ENCODE data around the gene LDLRAD3.

The LDLRAD3 gene

DNA sequence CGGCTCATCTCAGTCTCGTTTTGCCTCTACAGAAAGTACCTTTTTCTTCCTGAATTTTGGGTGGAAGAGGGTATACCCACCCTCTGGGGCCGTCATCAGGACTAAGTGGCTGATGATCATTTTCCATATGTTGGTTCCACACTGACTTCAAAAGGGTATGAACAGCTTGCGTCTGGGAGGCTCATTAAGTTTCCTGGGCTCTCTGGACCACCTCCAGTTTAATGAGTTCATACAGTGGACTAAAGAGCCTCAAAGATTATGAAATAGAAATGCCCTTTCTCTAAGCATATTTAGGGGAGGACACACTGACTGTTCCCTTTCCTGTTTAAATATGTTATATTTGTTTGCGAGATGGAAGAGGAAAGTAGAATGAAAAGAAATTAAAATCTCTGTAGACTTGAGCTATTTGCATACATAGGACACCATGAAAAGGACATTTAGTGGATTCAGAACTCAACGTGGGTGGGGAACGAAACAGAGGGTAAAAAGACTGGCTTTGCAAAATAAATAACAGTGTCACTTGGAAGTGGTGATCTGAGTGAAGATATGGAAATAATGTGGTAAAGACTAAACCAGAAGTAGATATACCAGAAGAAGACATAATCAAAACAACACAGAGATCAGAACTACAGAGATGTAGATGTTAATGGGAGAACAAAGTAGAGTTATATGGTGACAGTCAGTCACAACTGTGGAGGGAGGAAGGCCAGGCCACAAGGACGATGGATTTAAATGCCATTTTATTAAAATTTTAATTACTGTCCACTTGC, 18.7 kb downstream of the LDLRAD3 start:
- DNase-seq, result no peak

DNA sequence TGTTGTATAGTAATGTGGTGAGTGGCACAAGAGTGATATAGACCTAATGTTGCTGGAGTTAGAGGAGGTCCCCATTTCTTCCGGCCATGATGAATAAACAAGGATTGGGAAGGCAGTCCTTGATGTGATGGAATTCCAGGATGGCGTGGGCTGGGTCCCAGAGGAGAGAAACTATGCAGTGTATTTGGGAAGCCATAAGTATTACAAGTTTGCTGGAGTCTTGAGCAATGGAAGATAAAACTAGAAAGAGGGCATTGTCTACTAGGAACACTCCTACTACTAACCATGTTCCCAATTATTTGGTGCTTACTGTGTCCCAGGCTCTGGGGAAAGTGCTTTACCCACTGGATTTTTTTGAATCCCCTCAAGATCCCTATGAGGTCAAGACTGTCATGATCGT, 20.0 kb downstream of the LDLRAD3 start:
- no peak for DNase-seq

DNA sequence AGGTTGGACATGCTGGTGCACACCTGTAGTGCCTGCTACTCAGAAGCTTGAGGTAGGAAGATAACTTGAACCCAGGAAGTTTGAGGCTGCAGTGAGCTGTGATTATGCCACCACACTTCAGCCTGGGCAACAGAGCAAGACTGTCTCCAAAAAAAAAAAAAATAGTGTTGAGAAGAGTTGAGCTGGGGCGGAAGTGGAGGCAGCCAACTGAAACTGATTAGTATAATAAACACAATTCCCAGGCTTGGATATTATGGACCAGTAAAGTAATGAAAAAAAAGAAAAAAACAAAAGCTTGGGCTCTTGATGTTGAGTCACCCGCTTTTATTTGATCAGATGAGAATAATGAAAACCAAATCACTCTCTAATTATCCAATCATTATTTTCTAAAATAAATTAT, 21.0 kb downstream of the LDLRAD3 start:
- no peak for DNase-seq

DNA sequence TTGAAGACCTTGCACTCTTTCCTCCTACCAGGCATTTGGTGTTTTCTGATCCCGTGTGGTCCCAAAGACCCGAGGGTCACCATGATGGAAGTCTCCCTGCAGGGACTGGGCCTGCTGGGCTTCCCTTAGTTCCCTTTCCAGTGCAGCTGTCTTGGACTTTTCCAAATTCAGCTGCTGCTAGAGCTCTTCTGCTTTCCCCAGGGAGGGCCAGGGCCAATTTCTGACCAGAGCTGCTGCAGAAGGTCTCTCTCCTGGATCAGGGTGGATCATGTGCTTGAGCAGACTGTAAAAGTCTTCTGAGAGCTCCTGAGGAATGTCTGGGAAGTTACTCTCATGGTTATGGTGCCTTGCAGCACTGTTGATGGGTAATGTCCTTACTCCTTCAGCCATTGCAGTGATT, 23.2 kb downstream of the LDLRAD3 start:
- no peak for DNase-seq

DNA sequence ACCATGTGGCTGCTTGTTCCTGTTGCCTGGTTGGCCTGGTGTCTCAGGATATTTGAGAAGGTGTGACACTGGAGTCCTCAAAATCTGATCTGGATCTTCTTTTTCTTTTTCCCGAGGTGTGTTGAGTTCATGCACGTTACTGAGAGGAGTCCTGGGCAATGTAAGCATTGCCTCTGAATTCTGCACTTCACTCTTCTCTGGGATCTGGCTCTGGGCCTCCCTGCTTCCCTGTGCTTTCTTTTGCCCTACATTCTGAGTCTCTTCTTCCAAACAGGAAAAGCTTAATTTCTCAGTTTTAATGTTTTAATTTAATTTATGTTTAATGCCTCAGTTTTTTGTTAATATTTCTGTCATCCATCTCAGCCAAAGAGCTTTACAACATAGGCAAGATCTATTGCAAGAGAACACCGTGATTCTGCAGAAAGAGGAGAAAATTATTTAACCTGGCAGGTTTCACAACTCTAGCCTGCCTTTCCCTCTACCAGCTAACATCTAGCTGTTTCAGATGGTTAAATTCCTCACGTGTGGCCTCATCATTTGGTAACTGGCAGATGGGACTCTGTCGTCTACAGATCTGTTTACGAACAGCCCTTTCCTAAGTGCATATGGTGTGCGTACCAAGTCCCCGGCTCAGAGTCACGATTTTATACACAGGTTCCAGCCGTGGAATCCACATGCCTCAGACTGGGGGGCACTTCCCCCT, 24.7 kb downstream of the LDLRAD3 start:
- DNase-seq, result no peak

DNA sequence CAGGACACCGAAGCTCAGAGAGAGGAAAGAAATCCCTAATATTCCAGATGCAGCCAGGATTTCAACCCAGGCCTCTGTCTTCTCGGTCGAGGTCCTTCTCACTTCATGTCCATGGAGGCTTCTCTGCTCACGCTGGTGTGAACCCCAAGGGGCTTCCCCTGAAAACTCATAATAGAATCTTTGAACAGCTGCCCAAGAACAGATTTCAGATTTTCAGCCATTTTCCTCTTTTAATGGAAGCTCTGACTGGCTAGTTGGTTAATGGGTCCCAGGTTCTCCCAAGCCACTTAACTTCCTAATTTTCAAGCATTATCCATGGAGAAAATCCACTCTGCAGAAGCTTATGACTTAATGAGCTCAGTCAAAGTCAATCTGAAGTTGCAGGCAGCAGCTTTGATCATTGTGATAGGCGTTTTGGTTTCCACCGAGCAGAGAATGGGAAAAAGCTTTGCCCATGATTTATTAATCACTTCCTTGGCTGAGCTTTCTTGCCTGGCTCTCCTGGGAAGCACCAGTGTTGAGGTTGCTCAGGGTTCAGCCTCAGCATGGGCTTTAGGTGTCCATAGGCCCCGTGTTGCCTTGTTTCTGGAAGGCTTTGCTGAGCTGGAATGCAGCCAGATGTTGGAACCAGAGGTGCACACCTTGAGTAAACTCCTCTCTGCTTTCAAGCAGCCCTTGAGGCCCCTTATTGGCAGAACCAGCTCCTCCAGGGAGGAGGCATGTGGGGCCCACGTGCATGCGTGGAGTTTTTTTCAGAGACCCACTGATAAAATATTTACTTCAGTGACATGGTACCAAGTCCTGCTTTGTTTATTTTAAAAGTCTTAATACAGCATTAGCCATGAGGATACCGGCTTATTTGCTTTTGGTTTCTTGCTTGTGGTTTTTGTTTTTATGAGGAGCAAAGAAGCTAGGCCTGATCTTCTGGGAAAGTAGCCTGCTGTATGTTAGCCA, 25.5 kb downstream of the LDLRAD3 start:
- DNase-seq, result no peak

DNA sequence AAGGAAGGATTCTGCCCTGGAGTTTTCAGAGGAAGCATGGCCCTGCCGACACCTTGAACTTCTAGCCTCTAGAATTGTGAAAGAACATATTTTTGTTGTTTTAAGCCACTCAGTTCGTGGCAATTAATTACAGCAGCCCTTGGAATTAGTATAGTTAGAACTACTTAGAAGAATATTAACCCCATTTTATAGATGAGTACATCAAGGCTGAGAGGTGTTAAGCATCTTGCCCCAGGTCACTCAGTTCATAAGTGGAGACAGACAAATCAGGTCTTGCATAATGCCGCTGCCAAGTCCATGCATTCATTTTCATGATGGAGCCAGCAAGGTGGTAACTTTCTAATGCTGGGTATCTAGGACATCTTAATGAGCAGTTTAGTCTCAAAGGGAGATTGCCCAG, 26.6 kb downstream of the LDLRAD3 start:
- DNase-seq, result no peak

DNA sequence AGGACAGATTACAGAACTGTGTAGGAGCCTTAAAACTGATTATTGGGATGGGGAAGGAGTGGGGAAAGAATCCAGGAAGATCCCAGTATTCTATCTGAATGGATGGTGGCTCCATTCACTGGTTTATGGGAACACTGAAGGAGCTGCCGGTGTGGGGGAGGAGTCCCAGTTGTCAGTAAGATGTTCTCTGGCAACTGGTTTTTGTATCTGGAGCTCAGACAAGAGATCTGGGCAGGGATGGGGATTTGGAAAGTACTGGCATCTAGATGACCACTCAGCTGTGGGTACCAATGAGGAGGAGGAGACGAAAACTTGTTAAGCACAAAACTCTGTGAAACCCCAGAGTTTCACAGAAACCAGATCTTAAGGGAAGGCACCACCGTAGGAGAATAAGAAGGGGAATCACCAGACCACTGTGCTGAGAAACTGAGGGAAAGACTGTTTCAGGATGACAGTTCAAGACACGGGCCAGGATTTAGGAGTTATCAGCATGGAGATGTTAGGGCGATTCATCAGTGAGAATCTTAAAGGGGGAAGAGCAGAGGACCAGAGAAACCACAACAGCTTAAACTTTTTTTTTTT, 28.1 kb downstream of the LDLRAD3 start:
- DNase-seq, result no peak

DNA sequence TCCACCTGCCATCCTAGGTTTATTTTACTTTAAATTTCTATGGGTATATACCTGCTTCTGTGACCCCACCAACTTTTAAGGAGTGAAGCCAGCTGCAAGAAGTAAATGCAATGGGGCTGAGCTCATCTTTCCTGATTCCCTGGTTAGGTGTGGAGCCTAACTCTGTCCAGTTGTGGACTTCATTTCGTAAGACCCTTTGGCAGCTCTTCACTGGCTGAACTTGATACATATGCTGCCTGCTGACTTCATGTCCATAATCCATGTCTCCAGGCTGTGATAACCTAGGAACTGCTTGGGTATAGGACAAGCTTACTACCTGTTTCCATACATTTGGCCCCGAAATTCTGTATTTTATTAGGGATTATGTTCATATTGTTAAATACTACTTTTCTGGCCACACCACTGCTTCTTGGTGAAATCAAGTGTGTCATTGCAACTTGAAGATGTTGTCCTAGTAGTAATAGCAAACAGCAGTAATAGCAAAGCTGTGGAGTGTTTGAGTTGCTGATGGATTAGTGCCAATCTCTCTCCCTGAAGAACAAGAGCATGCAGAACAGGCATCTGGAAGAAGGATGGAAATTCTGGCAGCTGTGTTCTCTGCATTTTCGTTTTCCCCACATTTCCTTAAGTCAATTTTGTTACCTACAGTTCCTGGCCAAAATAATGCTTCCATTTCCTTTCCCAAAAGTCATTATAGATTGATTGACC, 31.2 kb downstream of the LDLRAD3 start:
- DNase-seq, result no peak

DNA sequence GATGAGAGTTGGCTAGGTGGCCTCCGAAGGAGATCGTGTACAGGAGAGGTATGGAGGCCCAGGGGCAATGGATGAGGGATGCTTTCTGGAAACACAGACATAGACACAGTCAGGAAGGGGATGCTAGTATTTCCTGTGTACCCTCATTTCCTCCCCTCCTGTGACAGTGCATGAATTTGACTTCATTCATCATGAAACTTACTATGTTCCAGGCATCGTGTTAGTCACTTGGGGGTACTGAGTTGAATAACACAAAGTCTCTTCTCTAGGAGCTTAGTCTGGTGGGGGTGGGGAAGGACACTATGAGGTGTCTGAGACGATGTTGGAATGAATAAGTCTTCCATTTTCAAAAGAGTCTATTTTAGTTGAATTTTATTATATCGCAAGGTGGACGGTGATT, 32.6 kb downstream of the LDLRAD3 start:
- no peak for DNase-seq

DNA sequence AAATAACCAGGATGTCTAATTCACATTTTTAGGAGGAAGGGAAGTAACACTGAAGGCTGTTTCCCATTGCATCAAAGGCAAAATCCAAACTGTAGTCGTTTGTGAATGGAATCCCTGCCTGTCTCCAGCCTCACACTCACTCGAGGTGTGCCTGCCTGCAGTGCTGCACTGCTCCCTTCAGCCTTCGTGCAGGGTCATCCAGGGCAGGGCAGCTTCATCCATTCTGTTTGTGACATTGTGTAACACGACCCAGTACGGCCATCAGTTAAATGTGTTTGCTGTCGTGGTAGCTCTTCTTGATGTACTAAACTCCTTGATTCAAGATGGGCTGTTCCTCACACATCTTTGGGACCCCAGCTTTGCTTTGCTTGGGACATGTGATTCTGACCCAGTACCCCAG, 34.3 kb downstream of the LDLRAD3 start:
- DNase-seq, result no peak

DNA sequence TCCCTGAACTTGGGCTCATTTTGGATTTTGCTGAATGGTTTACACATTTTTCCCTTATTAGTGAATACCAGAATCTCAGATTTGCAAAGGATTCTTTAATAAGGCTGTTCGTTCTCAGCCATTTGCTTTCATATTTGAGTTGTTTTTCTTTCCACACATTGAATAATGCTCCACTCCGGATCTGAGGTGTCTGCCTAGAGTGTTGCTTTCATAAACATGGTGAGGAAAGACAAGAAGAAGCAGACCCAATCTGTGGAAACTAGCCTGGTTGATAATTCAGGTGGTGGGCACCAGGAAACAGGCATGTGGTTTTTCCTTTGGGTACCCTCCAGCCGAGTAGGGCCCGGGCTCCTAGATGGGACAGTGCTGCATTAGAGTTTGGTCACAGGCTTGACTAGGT, 35.0 kb downstream of the LDLRAD3 start:
- no peak for DNase-seq

DNA sequence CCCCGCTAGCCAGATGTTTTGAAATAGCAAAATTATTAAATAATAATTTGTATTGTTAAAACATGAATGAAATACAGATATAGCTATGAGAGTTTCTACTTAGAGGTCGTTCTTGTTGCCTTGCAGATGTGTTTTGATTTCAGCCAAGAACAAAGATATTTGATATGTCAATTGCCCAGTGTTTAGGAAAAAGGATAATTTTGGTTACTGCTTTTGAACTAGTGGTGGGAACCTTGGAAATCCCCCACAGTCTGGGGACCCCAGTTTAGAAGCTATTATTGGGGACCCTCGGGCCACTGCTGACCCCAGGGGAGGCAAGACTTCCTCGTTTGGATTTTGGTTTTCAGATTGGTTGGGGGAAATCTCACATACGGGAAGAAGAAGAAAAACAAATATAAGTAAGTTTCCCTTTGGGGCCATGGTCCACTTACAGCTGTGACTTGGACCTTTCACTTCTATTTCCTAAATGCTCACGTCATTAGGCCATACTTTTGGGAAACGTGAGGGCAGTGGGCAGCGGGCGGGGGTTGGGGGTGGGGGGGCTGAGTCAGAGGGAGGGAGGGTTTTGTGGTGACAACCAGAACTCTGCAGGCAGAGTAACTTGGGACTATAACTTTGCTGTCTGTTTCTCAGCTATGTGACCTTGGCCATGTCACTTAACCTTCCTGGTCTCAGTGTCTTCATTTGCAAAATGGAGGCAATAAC, 37.0 kb downstream of the LDLRAD3 start:
- DNase-seq, result no peak

DNA sequence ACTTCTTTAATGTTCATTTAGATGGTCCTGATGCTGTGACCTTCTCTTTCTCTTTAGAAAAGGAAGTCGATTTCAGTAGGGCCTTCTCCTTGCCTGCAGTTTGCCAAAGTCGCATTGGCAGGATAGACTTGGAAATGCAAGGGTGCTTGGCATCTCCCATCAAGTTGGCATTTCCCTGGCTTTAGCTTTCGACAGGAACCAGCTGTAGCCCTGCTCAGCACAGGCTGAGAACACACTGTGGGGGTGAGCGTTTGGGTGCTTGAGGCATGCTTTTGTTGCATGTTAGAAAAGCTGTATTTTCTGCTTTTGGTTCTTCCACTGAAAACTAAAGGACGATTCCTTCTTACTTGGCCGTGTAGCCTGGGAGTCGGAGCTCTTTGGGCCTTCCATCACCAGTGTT, 37.7 kb downstream of the LDLRAD3 start:
- DNase-seq, result no peak

DNA sequence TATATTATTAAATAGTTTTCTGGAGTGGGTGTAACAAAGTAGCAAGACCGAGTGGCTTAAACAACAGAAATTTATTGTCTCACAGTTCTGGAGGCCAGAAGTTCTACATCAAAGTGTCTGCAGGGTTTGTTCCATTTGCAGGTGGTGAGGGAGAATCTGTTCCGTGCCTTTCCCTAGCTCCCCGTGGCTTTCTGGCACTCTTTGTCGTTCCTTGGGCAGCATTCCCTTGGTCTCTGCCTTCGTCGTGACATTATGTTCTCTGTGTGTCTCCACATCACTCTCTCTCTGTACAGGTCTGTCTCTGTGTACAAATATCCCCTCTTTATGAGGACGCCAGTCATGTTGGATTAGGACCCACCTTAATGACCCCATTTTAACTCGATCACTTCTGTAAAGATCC, 38.2 kb downstream of the LDLRAD3 start:
- no peak for DNase-seq

DNA sequence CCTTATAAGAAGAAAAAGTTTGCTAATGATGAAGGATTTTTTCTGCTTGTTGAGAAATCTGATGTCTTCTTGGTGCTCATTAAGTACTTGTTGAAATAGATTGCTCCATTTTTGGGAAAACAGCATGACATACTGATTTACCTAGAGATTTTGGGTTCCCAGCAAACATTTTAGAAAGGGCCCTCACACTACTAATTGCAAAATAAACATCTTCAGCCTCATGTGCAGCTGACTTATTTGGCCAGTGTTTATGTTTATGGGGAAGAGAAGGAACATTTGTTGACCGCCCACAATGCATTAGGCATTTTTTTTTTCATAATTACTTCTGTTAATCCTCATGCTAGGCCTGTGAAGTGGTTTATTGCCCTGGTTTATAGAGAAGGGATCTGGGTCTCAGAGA, 40.1 kb downstream of the LDLRAD3 start:
- no peak for DNase-seq

DNA sequence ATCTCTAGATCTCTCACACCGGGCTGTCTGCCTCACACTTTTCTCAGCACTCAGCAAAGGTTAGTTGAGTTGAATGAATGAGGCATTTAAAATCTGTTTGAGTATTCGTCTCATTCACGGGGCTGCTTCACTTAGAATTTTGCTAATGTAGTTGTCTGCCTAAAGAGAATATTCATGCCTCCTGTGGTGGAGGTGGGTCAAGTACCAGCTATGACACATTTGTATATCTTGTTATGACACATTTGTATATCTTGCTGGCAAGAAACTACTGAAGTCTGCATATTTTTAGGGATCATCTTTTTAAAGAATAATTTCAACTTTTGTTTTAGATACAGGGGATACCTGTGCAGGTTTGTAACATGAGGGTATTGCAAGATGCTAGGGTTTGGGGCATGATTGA, 43.1 kb downstream of the LDLRAD3 start:
- DNase-seq, result no peak

DNA sequence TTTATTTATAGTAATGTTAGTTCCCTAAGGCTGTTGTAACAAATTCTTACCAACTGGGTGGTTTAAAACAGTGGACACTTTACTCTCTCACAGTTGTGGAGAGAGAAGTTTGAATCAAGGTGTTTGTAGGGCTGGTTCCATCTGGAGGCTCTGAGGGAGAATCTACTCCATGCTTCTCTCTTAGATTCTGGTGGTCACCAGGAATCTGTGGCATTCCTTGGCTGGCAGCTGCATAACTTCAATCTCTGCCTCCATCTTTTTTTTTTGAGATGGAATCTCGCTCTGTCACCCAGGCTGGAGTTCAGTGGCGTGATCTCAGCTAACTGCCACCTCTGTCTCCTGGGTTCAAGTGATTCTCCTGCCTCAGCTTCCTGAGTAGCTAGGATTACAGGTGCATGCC, 46.3 kb downstream of the LDLRAD3 start:
- no peak for DNase-seq

DNA sequence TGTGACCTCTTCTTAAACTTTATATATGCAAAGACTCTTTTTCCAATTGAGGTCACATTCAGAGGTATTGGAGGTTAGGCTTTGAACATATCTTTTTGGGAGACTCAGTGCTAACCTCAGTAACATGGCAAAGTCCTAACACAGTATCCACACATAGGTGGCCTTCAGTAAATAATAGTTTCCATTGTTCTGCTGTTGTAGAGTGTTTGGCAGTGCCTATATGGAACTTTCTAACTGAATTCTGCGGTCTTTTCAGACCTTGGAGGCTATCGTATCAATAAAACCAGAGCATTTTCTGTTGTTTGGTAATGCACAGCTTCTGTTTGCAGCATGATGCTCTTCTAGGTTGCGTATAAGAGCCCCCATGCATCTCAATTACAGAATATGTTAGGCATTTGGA, 47.0 kb downstream of the LDLRAD3 start:
- no peak for DNase-seq

DNA sequence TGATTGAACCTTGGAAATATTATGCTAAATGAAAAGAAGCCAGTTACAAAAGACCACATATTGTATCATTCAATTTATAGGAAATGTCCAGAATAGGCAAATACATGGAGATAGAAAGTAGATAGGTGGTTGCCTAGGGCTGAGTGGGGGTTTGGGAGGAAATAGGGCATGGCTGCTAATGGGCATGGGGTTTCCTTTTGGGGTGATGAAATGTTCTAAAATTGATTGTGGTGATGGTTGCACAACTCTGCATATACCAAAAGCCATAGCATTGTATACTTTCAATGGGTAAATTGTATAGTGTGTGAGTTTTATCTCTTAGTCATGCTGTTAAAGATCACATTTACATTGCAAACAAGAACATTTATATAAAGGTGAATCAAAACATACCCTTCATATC, 48.7 kb downstream of the LDLRAD3 start:
- DNase-seq, result no peak

DNA sequence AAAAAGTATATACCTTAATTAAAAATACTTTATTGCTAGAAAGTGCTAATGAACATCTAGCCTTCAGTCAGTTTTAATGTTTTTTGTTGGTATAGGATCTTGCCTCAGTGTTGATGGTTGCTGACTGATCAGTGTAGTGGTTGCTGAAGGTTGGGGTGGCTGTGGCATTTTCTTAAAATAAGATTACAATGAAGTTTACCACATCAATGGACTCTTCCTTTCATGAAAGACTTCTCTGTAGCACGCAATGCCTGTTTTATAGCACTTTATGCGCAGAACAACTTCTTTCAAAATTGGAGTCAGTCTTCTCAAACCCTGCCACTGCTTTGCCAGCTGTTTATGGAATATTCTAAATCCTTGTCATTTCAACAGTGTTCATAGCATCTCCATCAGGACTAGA, 50.6 kb downstream of the LDLRAD3 start:
- DNase-seq, result no peak

DNA sequence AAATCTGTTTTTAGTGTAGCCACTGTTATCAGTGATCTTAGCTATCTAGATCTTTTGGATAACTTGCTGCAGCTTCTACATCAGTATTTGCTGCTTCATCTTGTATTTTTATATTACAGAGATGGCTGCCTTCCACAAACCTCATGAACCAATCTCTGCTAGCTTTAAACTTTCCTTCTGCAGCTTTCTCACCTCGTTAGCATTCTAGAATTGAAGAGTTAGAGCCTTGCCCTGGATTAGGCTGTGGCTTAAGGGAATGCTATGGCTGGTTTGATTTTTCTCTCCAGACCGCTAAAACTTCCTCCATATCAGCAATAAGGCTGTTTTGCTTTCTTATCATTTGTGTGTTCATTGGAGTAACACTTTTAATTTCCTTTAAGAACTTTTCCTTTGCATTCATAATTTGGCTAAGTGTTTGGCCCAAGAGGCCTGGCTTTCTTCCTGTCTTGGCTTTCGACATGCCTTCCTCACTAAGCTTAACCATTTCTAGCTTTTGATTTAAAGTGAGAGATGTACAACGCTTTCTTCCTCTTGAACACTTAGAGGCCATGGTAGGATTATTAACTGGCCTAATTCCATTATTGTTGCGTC, 51.9 kb downstream of the LDLRAD3 start:
- DNase-seq, result no peak

All from NCI-H226 (cell line).